PC-9 (cell line): ENCODE measurements around the gene MAP2K5. TPM values are rescaled to one million over a fixed set of nuclear protein-coding genes. Genes with fewer than 3 reads are reported as not detected.

ENCODE experiments used
- BruUV-seq: library from RNA; stranded (reverse); fragments of 400-500 nt; replicated peaks from 2 replicates; lab custom pipeline; 2021; lab: Mats Ljungman, UMichigan
- CTCF ChIA-PET: fragments of 300-600 bp; sonication (Branson Sonifier 250); formaldehyde crosslinking; loops from one replicate; lab custom pipeline; 2022; ENCODE audit warnings: antibody characterized with exemption; lab: Charles Lee
- POLR2A ChIA-PET: fragments of 300-600 bp; sonication (Branson Sonifier 250); formaldehyde crosslinking; loops from one replicate; lab custom pipeline; 2022; ENCODE audit warnings: antibody characterized with exemption; ENCODE audit not compliant: unreplicated experiment; lab: Charles Lee
- DNase-seq, 2 experiments: peaks; one replicate each; pipeline versions ENCODE4 v3.0.0 to v3.0.0-alpha.2; 2015 to 2022; ENCODE audit warnings: mixed read lengths in 1 of 2
- H2AFZ ChIP-seq: fragments of 200-600 bp; sonication (generic); 2 replicates; pipeline ENCODE4 v1.8.1; 2017; ENCODE audit warnings: antibody characterized with exemption
- H3F3A ChIP-seq: fragments of 200-600 bp; sonication (generic); 2 replicates; pipeline ENCODE4 v1.8.1; 2017; ENCODE audit warnings: antibody characterized with exemption, mild to moderate bottlenecking, low read depth; ENCODE audit not compliant: insufficient read depth
- H3K27ac ChIP-seq: fragments of 200-600 bp; sonication (generic); 2 replicates; pipeline ENCODE4 v1.6.1; 2016; ENCODE audit warnings: mixed run types
- H3K27me3 ChIP-seq: fragments of 200-600 bp; sonication (generic); 2 replicates; pipeline ENCODE4 v1.6.1; 2016; ENCODE audit warnings: low read depth, mixed run types; ENCODE audit not compliant: insufficient read depth
- H3K36me3 ChIP-seq: fragments of 200-600 bp; sonication (generic); 2 replicates; pipeline ENCODE4 v1.6.1; 2016; ENCODE audit warnings: low read depth, mixed run types
- H3K4me1 ChIP-seq: fragments of 200-600 bp; sonication (generic); replicated peaks from 2 replicates; pipeline ENCODE4 v1.6.1; 2016; ENCODE audit warnings: mixed run types; ENCODE audit not compliant: insufficient read depth
- H3K4me2 ChIP-seq: fragments of 200-600 bp; sonication (generic); 2 replicates; pipeline ENCODE4 v1.6.1; 2017; ENCODE audit warnings: mixed run types
- H3K4me3 ChIP-seq: fragments of 200-600 bp; sonication (generic); 2 replicates; pipeline ENCODE4 v1.6.1; 2016; ENCODE audit warnings: mixed run types
- H3K79me2 ChIP-seq: fragments of 200-600 bp; sonication (generic); 2 replicates; pipeline ENCODE4 v1.6.1; 2017; ENCODE audit warnings: low read depth, mixed run types
- H3K9me2 ChIP-seq: fragments of 200-600 bp; sonication (generic); 2 replicates; pipeline ENCODE4 v1.8.1; 2017; ENCODE audit warnings: mild to moderate bottlenecking; ENCODE audit not compliant: insufficient read depth
- H3K9me3 ChIP-seq: fragments of 200-600 bp; sonication (generic); 2 replicates; pipeline ENCODE4 v1.8.1; 2016; ENCODE audit warnings: low read depth; ENCODE audit not compliant: insufficient read depth
- H4K20me1 ChIP-seq: fragments of 200-600 bp; sonication (generic); 2 replicates; pipeline ENCODE4 v1.8.1; 2017; ENCODE audit not compliant: insufficient read depth
- CTCF ChIP-seq: fragments of 200-600 bp; sonication (generic); conservative IDR thresholded peaks from 2 replicates; pipeline ENCODE4 v1.6.1; 2017; ENCODE audit warnings: mixed run types, antibody characterized with exemption, mild to moderate bottlenecking, moderate library complexity
- EZH2 ChIP-seq: fragments of 200-600 bp; sonication (generic); IDR thresholded peaks from 2 replicates; pipeline ENCODE4 v1.8.0; 2017; ENCODE audit warnings: antibody characterized with exemption, low read depth
- intact Hi-C: fragments of 100-400 bp; cut with micrococcal nuclease; formaldehyde crosslinking; loops from one replicate; pipeline ENCODE4 v1.10.0; 2022; ENCODE audit not compliant: unreplicated experiment
- total RNA-seq: library from RNA; stranded (reverse); gene quantifications from 2 replicates; pipeline ENCODE4 v1.2.3, GENCODE V29; 2021

The MAP2K5 gene
- total RNA-seq, 1 experiment from 2014 or later = 26.9 TPM

- no peak for DNase-seq
- Histone ChIP-seq H2AFZ (no peak overlapping the region), H3F3A (peaks cover 8% of the 10 kb centered on the region; the same call in 1 of the 2 replicates), H3K79me2 (no peaks in the 10 kb centered on the region), H3K4me3 (no peak overlapping the region), H3K9me2 (no peaks in the 10 kb centered on the region), H3K4me2 (no peak overlapping the region), H4K20me1 (no peaks in the 10 kb centered on the region), H3K4me1 (peaks cover 10% of the 10 kb centered on the region), H3K27me3 (no peaks in the 10 kb centered on the region), H3K27ac (no peak overlapping the region), H3K36me3 (no peaks in the 10 kb centered on the region), H3K9me3 (no peaks in the 10 kb centered on the region)
- no TSS peak for BruUV-seq
- ChIA-PET CTCF (no interaction called here), POLR2A (no interaction called here)
- TF ChIP-seq CTCF (no peak), EZH2 (no peak)
- intact Hi-C loops = no loop called here
These were observed 298.9 kb downstream of the MAP2K5 start for GRCh38 chr15:67841513-67841762.

- no TSS peak for BruUV-seq
- H3K4me2 ChIP-seq = no peak overlapping the region
These were observed 300.6 kb downstream of the MAP2K5 start for GRCh38 chr15:67843092-67843501.

GRCh38 chr15:67843571-67844387 is 301.3 kb downstream of the MAP2K5 start:
- Histone ChIP-seq H2AFZ (no peak overlapping the region), H3K36me3 (no peaks in the 10 kb centered on the region), H3K27me3 (no peaks in the 10 kb centered on the region), H3K27ac (no peak overlapping the region), H3K4me3 (no peak overlapping the region), H3K79me2 (no peaks in the 10 kb centered on the region), H3F3A (peaks cover 8% of the 10 kb centered on the region; the same call in 1 of the 2 replicates), H4K20me1 (no peaks in the 10 kb centered on the region), H3K4me2 (no peak overlapping the region), H3K9me2 (no peaks in the 10 kb centered on the region), H3K4me1 (0 out of 2 replicates have a peak, but pooled peaks cover 4% of the 10 kb centered on the region), H3K9me3 (no peaks in the 10 kb centered on the region)
- intact Hi-C loops = no loop called here
- CTCF ChIA-PET = no interaction called here
- POLR2A ChIA-PET = no interaction called here
- DNase-seq = no peak
- no peak for TF ChIP-seq EZH2
- no peak for TF ChIP-seq CTCF
- BruUV-seq = no TSS peak

More at GRCh38 chr15:67843092-67843501, 300.6 kb downstream of the MAP2K5 start:
- intact Hi-C loops = no loop called here
- Histone ChIP-seq H3K79me2 (no peaks in the 10 kb centered on the region), H3K36me3 (no peaks in the 10 kb centered on the region), H3K4me1 (peaks cover 10% of the 10 kb centered on the region), H4K20me1 (no peaks in the 10 kb centered on the region), H3K9me2 (no peaks in the 10 kb centered on the region), H2AFZ (no peak overlapping the region), H3K4me3 (no peak overlapping the region), H3K9me3 (no peaks in the 10 kb centered on the region), H3K27me3 (no peaks in the 10 kb centered on the region), H3F3A (peaks cover 8% of the 10 kb centered on the region; the same call in 1 of the 2 replicates), H3K27ac (no peak overlapping the region)
- TF ChIP-seq CTCF (no peak), EZH2 (no peak)
- DNase-seq = no peak
- CTCF ChIA-PET = no interaction called here
- POLR2A ChIA-PET = no interaction called here
